Endodermal cell (in vitro differentiated cells): ENCODE results near the gene SMIM28. TPM values are rescaled to one million over a fixed set of nuclear protein-coding genes. Genes with fewer than 3 reads are reported as not detected.
"Not testable (repeated sequence)": the region's sequence is repeated elsewhere in the genome, so short reads cannot be mapped to it uniquely, and the experiment has no call there.

Experiments
- DNase-seq: peaks from one replicate; pipeline ENCODE4 v3.0.0-alpha.2; 2017
- H3K27ac ChIP-seq: 2 replicates; pipeline ENCODE4 v1.5.1; 2013; ENCODE audit warnings: mild to moderate bottlenecking, low read depth, low read length, moderate library complexity
- H3K27me3 ChIP-seq: 2 replicates; pipeline ENCODE4 v1.6.1; 2013; ENCODE audit warnings: mild to moderate bottlenecking, low read length, moderate library complexity; ENCODE audit not compliant: insufficient read depth, control insufficient read depth, poor library complexity, severe bottlenecking
- H3K36me3 ChIP-seq: 2 replicates; pipeline ENCODE4 v1.7.0; 2013; ENCODE audit warnings: mild to moderate bottlenecking, low read length, moderate library complexity; ENCODE audit not compliant: control insufficient read depth, insufficient read depth
- H3K4me1 ChIP-seq: one replicate; pipeline ENCODE4 v1.7.0; 2013; ENCODE audit warnings: low read length; ENCODE audit not compliant: control insufficient read depth, insufficient read depth
- H3K4me3 ChIP-seq: 2 replicates; pipeline ENCODE4 v1.5.1; 2013; ENCODE audit warnings: mild to moderate bottlenecking, low read length, moderate library complexity
- H3K9ac ChIP-seq: 2 replicates; pipeline ENCODE4 v1.6.1; 2013; ENCODE audit warnings: mild to moderate bottlenecking, low read length, moderate library complexity; ENCODE audit not compliant: poor library complexity, severe bottlenecking; ENCODE audit errors: extremely low read depth
- H3K9me3 ChIP-seq: 2 replicates; pipeline ENCODE4 v1.6.1; 2013; ENCODE audit warnings: mild to moderate bottlenecking, low read length, moderate library complexity; ENCODE audit not compliant: control insufficient read depth
- H3K27ac Mint-ChIP-seq: 2 replicates; pipeline ENCODE4 v1.8.0; 2020; ENCODE audit warnings: mixed read lengths
- H3K27me3 Mint-ChIP-seq: 2 replicates; pipeline ENCODE4 v1.8.0; 2021; ENCODE audit warnings: mild to moderate bottlenecking, mixed read lengths; ENCODE audit not compliant: insufficient read depth
- H3K36me3 Mint-ChIP-seq: 2 replicates; pipeline ENCODE4 v1.8.0; 2020; ENCODE audit warnings: low read depth, mixed read lengths
- H3K4me1 Mint-ChIP-seq: 2 replicates; pipeline ENCODE4 v1.8.0; 2020; ENCODE audit warnings: mixed read lengths
- H3K4me3 Mint-ChIP-seq: 2 replicates; pipeline ENCODE4 v1.8.0; 2020; ENCODE audit warnings: mild to moderate bottlenecking, moderate library complexity, mixed read lengths
- H3K9me3 Mint-ChIP-seq: 2 replicates; pipeline ENCODE4 v1.8.0; 2020; ENCODE audit warnings: mild to moderate bottlenecking, mixed read lengths
- WGBS, 2 experiments: methylation state at CpG; one replicate each; pipeline versions ENCODE4 v1.1.5 to v1.1.7; 2013; ENCODE audit warnings: missing lambda C conversion rate in 2 of 2, mixed read lengths in 1 of 2; ENCODE audit not compliant: insufficient coverage in 1 of 2, insufficient read length in 1 of 2; 5-methylcytosine and 5-hydroxymethylcytosine counted together
- total RNA-seq, 2 donors: library from RNA; stranded (reverse); fragmentation: NEBNext Ultra II Directional in 1 of 2; extraction: Animal tissue kit (Norgen Biotek cat#: 25700) in 1 of 2; gene quantifications; 2 replicates in 1 of 2; 3 replicates in 1 of 2; pipeline ENCODE4 v1.2.1, GENCODE V29; 2021
- TF ChIP-seq, protein P1 (sequence below): fragments of 200-600 bp; sonication (generic); conservative IDR thresholded peaks from 2 replicates; pipeline ENCODE4 v1.5.0; 2021; ENCODE audit warnings: antibody characterized with exemption, mild to moderate bottlenecking

The SMIM28 gene
- total RNA-seq, 2 donors from 2014 or later: 0.33 TPM; not detected in 1

DNA sequence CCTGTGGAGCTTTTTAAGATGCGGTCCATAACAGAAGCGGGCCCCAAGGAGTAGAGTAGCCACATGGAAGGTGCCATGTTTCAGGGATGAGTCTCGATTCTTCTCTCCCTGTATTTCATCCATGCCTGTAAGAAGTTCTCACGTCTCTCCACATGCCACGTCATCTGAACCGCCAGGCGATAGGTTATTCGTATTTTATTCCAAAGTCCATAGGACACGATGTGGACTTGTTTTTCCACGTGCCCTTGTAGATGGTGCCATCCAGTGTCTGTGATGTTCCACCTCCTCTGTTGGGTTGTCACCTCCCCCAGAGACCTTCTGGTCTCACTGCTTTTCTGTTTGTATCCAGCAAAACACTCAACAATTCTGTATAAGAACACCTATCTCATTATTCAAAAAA is 43.9 kb downstream of the SMIM28 start:
- peak; percentile 34 for DNase-seq
- no peak overlapping the region for H3K4me3 ChIP-seq
- Mint-ChIP-seq H3K4me3 (no peak overlapping the region), H3K27me3 (no peaks in the 10 kb centered on the region), H3K4me1 (peaks cover 11% of the 10 kb centered on the region), H3K9me3 (no peaks in the 10 kb centered on the region), H3K36me3 (peaks cover 32% of the 10 kb centered on the region), H3K27ac (no peak overlapping the region)
- TF ChIP-seq, protein P1, sequence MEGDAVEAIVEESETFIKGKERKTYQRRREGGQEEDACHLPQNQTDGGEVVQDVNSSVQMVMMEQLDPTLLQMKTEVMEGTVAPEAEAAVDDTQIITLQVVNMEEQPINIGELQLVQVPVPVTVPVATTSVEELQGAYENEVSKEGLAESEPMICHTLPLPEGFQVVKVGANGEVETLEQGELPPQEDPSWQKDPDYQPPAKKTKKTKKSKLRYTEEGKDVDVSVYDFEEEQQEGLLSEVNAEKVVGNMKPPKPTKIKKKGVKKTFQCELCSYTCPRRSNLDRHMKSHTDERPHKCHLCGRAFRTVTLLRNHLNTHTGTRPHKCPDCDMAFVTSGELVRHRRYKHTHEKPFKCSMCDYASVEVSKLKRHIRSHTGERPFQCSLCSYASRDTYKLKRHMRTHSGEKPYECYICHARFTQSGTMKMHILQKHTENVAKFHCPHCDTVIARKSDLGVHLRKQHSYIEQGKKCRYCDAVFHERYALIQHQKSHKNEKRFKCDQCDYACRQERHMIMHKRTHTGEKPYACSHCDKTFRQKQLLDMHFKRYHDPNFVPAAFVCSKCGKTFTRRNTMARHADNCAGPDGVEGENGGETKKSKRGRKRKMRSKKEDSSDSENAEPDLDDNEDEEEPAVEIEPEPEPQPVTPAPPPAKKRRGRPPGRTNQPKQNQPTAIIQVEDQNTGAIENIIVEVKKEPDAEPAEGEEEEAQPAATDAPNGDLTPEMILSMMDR: no peak
- no peak overlapping the region for H3K27ac ChIP-seq
- 93 to 99% methylated on average over 10 of the region's 10 CpGs for WGBS, 2 experiments
- H3K9ac ChIP-seq: no peak overlapping the region
- peaks cover 8% of the 10 kb centered on the region for H3K4me1 ChIP-seq
- H3K27me3 ChIP-seq: no peaks in the 10 kb centered on the region
- H3K9me3 ChIP-seq: no peaks in the 10 kb centered on the region
- H3K36me3 ChIP-seq: peaks cover 11% of the 10 kb centered on the region

DNA sequence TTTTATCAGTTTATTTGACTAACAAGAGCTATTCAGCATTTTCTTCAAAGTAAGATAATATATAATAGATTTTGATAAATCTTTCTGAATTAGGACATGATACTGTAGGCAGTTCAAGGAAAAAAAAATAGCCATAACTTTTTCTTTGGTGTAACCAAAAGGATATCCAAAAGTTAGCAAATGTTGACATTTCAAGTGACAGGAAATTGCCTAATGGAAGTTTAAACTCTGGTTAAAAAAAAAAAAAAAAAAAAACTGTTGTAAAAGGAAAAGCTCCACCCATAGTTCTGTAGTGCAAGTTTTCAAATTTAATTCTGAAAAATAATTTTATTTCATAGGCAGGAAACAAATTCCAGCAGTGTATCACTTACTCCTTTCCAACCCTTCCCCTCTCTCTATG is 45.2 kb downstream of the SMIM28 start:
- TF ChIP-seq, protein P1: no peak
- Mint-ChIP-seq H3K4me1 (no peaks in the 10 kb centered on the region), H3K4me3 (no peak overlapping the region), H3K9me3 (no peaks in the 10 kb centered on the region), H3K27me3 (no peaks in the 10 kb centered on the region), H3K27ac (no peak overlapping the region), H3K36me3 (peaks cover 28% of the 10 kb centered on the region)
- no peak overlapping the region for H3K9ac ChIP-seq
- no peaks in the 10 kb centered on the region for H3K9me3 ChIP-seq
- H3K27me3 ChIP-seq: no peaks in the 10 kb centered on the region
- no peak for DNase-seq
- H3K4me1 ChIP-seq: no peaks in the 10 kb centered on the region
- peaks cover 13% of the 10 kb centered on the region for H3K36me3 ChIP-seq
- no peak overlapping the region for H3K4me3 ChIP-seq
- H3K27ac ChIP-seq: no peak overlapping the region

DNA sequence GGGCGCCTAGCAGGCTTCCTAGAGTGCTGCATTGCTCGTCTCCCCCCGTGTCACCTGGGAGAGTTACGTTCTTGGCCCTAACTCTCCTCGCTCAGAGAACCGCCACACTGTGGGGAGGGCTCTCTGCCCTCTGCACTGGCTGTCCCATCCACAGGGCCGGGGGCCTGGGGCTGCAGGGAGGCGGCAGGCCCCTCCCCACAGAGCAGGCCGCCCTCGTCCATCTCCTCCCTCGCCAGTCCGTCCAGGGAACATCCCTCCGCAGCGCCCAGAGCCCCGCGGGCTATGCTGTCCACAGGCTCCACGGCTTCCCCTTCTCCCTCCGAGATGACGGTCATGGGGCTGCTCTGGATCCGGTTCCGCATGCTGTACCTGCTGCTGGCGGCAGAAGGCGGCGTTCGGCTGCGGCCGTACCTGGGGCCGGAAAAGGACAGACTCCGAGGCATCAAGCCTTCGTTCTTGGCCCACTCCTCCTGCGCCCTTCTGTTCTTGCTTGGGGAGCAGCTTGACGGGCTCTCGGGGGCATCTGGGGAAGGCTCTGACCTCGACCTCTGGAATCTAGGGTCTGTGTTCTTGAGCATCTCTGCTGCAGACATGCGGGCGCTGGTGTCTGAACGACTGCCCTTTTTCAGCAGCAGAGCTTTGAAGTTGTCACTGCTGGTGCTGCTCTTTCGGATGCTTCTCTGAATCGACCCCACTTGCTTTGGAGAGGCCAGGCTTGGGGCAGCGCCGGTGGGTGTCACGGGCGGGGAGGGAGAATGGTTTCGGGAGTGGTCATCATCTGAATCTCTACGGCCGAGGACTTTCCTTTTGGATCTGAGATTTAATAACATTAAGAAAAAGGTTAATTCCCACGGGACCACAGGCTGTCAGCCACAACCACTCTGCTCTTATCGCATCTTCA is 46.5 kb downstream of the SMIM28 start:
- Histone ChIP-seq H3K9me3 (no peaks in the 10 kb centered on the region), H3K4me1 (no peaks in the 10 kb centered on the region), H3K27ac (no peak overlapping the region), H3K4me3 (no peak overlapping the region), H3K27me3 (no peaks in the 10 kb centered on the region), H3K9ac (no peak overlapping the region), H3K36me3 (peaks cover 20% of the 10 kb centered on the region)
- H3K36me3 Mint-ChIP-seq: peaks cover 14% of the 10 kb centered on the region
- no peaks in the 10 kb centered on the region for H3K9me3 Mint-ChIP-seq
- H3K4me1 Mint-ChIP-seq: no peaks in the 10 kb centered on the region
- no peak for DNase-seq
- H3K27me3 Mint-ChIP-seq: no peaks in the 10 kb centered on the region
- H3K4me3 Mint-ChIP-seq: no peak overlapping the region
- H3K27ac Mint-ChIP-seq: no peak overlapping the region
- 96 to 97% methylated on average over 36 to 48 of the region's 48 CpGs for WGBS, 2 experiments
- TF ChIP-seq, protein P1: no peak

DNA sequence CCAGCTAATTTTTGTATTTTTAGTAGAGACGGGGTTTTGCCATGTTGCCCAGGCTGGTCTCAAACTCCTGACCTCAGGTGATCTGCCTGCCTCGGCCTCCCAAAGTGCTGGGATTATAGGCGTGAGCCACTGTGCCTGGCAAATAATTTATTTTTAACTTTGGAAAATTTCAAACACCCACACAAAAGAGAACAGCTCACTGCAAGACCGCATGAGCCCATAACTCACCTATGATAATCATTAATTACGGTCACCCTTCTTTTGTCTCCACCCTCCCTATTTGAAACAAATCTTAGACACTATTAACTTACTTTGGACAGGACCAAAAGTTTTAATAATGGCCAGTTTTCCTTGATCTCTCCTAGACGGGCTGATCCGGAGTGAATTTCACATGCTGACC is 47.6 kb downstream of the SMIM28 start:
- 95% methylated on average over 5 to 7 of the region's 7 CpGs for WGBS, 2 experiments
- H3K4me3 Mint-ChIP-seq, H3K4me1 Mint-ChIP-seq, H3K4me3 ChIP-seq, H3K4me1 ChIP-seq, H3K27ac Mint-ChIP-seq, H3K9ac ChIP-seq, H3K27me3 ChIP-seq, H3K27me3 Mint-ChIP-seq, DNase-seq, H3K9me3 Mint-ChIP-seq, H3K27ac ChIP-seq, H3K9me3 ChIP-seq: not testable (repeated sequence)
- peaks cover 17% of the 10 kb centered on the region for H3K36me3 ChIP-seq
- H3K36me3 Mint-ChIP-seq: peaks cover 13% of the 10 kb centered on the region
